ENCODE data around the gene COL15A1. TPM values are rescaled to one million over a fixed set of nuclear protein-coding genes. Genes with fewer than 3 reads are reported as not detected.

COL15A1 gene
- total RNA-seq, 1 experiment from 2014 or later = not detected

GRCh38 chr9:99016681-99017387, 73.1 kb downstream of the COL15A1 start:
- no peak for DNase-seq (ENCODE audit: low read depth)
- in situ Hi-C loops (cut with HindIII; ENCODE audit: low pct_unique_long_range_greater_than_20kb, low sequenced_read_pairs) = no loop called here

GRCh38 chr9:99018653-99019052, 74.9 kb downstream of the COL15A1 start:
- no peak for DNase-seq (ENCODE audit: low read depth)
- in situ Hi-C loops (cut with HindIII; ENCODE audit: low pct_unique_long_range_greater_than_20kb, low sequenced_read_pairs) = no loop called here

- in situ Hi-C loops (cut with HindIII; ENCODE audit: low pct_unique_long_range_greater_than_20kb, low sequenced_read_pairs) = no loop called here
- peak; percentile 74 for DNase-seq (ENCODE audit: low read depth)
Measured at GRCh38 chr9:99019510-99020331, 76.0 kb downstream of the COL15A1 start.

GRCh38 chr9:99020786-99021436, 77.2 kb downstream of the COL15A1 start:
- DNase-seq (ENCODE audit: low read depth) = no peak
- in situ Hi-C loops (cut with HindIII; ENCODE audit: low pct_unique_long_range_greater_than_20kb, low sequenced_read_pairs) = no loop called here

GRCh38 chr9:99021512-99021911, 77.8 kb downstream of the COL15A1 start:
- in situ Hi-C loops (cut with HindIII; ENCODE audit: low pct_unique_long_range_greater_than_20kb, low sequenced_read_pairs) = no loop called here
- no peak for DNase-seq (ENCODE audit: low read depth)

GRCh38 chr9:99023231-99023630, 79.5 kb downstream of the COL15A1 start:
- no peak for DNase-seq (ENCODE audit: low read depth)
- in situ Hi-C loops (cut with HindIII; ENCODE audit: low pct_unique_long_range_greater_than_20kb, low sequenced_read_pairs) = no loop called here

- no peak for DNase-seq (ENCODE audit: low read depth)
- in situ Hi-C loops (cut with HindIII; ENCODE audit: low pct_unique_long_range_greater_than_20kb, low sequenced_read_pairs) = no loop called here
Measured at GRCh38 chr9:99023831-99024230, 80.1 kb downstream of the COL15A1 start.

GRCh38 chr9:99024959-99025358, 81.3 kb downstream of the COL15A1 start:
- no peak for DNase-seq (ENCODE audit: low read depth)
- in situ Hi-C loops (cut with HindIII; ENCODE audit: low pct_unique_long_range_greater_than_20kb, low sequenced_read_pairs) = no loop called here

- no peak for DNase-seq (ENCODE audit: low read depth)
- in situ Hi-C loops (cut with HindIII; ENCODE audit: low pct_unique_long_range_greater_than_20kb, low sequenced_read_pairs) = no loop called here
Measured at GRCh38 chr9:99025616-99026270, 82.0 kb downstream of the COL15A1 start.

- in situ Hi-C loops (cut with HindIII; ENCODE audit: low pct_unique_long_range_greater_than_20kb, low sequenced_read_pairs) = no loop called here
- no peak for DNase-seq (ENCODE audit: low read depth)
Measured at GRCh38 chr9:99026271-99026955, 82.7 kb downstream of the COL15A1 start.

GRCh38 chr9:99026956-99027298, 83.2 kb downstream of the COL15A1 start:
- DNase-seq (ENCODE audit: low read depth) = no peak
- in situ Hi-C loops (cut with HindIII; ENCODE audit: low pct_unique_long_range_greater_than_20kb, low sequenced_read_pairs) = no loop called here

- DNase-seq (ENCODE audit: low read depth) = no peak
Measured at GRCh38 chr9:99027443-99027842, 83.7 kb downstream of the COL15A1 start.

GRCh38 chr9:99029083-99029645, 85.5 kb downstream of the COL15A1 start:
- in situ Hi-C loops (cut with HindIII; ENCODE audit: low pct_unique_long_range_greater_than_20kb, low sequenced_read_pairs) = no loop called here
- DNase-seq (ENCODE audit: low read depth) = no peak

More at GRCh38 chr9:99027443-99027842, 83.7 kb downstream of the COL15A1 start:
- in situ Hi-C loops (cut with HindIII; ENCODE audit: low pct_unique_long_range_greater_than_20kb, low sequenced_read_pairs) = no loop called here

GRCh38 chr9:99030092-99030511, 86.4 kb downstream of the COL15A1 start:
- in situ Hi-C loops (cut with HindIII; ENCODE audit: low pct_unique_long_range_greater_than_20kb, low sequenced_read_pairs) = no loop called here
- no peak for DNase-seq (ENCODE audit: low read depth)

GRCh38 chr9:99030610-99031109, 87.0 kb downstream of the COL15A1 start:
- in situ Hi-C loops (cut with HindIII; ENCODE audit: low pct_unique_long_range_greater_than_20kb, low sequenced_read_pairs) = no loop called here
- DNase-seq (ENCODE audit: low read depth) = no peak

- DNase-seq (ENCODE audit: low read depth) = no peak
- in situ Hi-C loops (cut with HindIII; ENCODE audit: low pct_unique_long_range_greater_than_20kb, low sequenced_read_pairs) = no loop called here
Measured at GRCh38 chr9:99031319-99031718, 87.6 kb downstream of the COL15A1 start.

- in situ Hi-C loops (cut with HindIII; ENCODE audit: low pct_unique_long_range_greater_than_20kb, low sequenced_read_pairs) = no loop called here
- DNase-seq (ENCODE audit: low read depth) = no peak
Measured at GRCh38 chr9:99031994-99032393, 88.3 kb downstream of the COL15A1 start.

GRCh38 chr9:99034149-99034548, 90.4 kb downstream of the COL15A1 start:
- in situ Hi-C loops (cut with HindIII; ENCODE audit: low pct_unique_long_range_greater_than_20kb, low sequenced_read_pairs) = no loop called here
- DNase-seq (ENCODE audit: low read depth) = no peak

Data from Caki2 (cell line).